H1 (cell line): ENCODE measurements around the gene POLR3H.

Experiments
- EGR1 ChIP-seq: IDR thresholded peaks from 2 replicates; pipeline ENCODE4 v1.6.1; 2011; ENCODE audit warnings: low read depth, low read length, borderline replicate concordance
- FOSL1 ChIP-seq: IDR thresholded peaks from 2 replicates; pipeline ENCODE4 v1.6.1; 2011; ENCODE audit warnings: mild to moderate bottlenecking, low read depth, low read length, moderate library complexity; ENCODE audit not compliant: insufficient read depth
- GABPA ChIP-seq: IDR thresholded peaks from 2 replicates; pipeline ENCODE4 v1.6.1; 2011; ENCODE audit warnings: mild to moderate bottlenecking, low read length, moderate library complexity, borderline replicate concordance; ENCODE audit not compliant: insufficient read depth
- NANOG ChIP-seq: IDR thresholded peaks from 2 replicates; pipeline ENCODE4 v1.6.1; 2011; ENCODE audit warnings: low read length, low read depth, mild to moderate bottlenecking, inconsistent platforms; ENCODE audit not compliant: insufficient read depth, poor library complexity, severe bottlenecking
- POLR2A ChIP-seq, 2 experiments: IDR thresholded peaks; 1 replicate in 1 of 2; 2 replicates in 1 of 2; pipeline ENCODE4 v1.6.1; 2011; ENCODE audit warnings: low read depth in 2 of 2, low read length in 2 of 2, mild to moderate bottlenecking in 2 of 2; ENCODE audit errors: control extremely low read depth in 1 of 2
- POLR2AphosphoS5 ChIP-seq: IDR thresholded peaks from 2 replicates; pipeline ENCODE4 v1.6.1; 2011; ENCODE audit warnings: low read depth, low read length
- RAD21 ChIP-seq, 2 experiments: IDR thresholded peaks in 1 of 2; conservative IDR thresholded peaks in 1 of 2; 2 replicates each; pipeline ENCODE4 v1.6.1; 2011; ENCODE audit warnings: low read depth in 2 of 2, low read length in 2 of 2, improper control_type of control experiment in 1 of 2, inconsistent platforms in 1 of 2, mild to moderate bottlenecking in 1 of 2, moderate library complexity in 1 of 2
- TF ChIP-seq, protein P1 (sequence below), 3 experiments: IDR thresholded peaks; 1 replicate in 2 of 3; 2 replicates in 1 of 3; pipeline versions ENCODE4 v1.5.1 to v1.6.1; 2011; ENCODE audit warnings: low read length in 3 of 3, mild to moderate bottlenecking in 3 of 3, inconsistent platforms in 2 of 3, low read depth in 1 of 3, moderate library complexity in 1 of 3; ENCODE audit not compliant: insufficient read depth in 1 of 3; ENCODE audit errors: control extremely low read depth in 1 of 3

DNA sequence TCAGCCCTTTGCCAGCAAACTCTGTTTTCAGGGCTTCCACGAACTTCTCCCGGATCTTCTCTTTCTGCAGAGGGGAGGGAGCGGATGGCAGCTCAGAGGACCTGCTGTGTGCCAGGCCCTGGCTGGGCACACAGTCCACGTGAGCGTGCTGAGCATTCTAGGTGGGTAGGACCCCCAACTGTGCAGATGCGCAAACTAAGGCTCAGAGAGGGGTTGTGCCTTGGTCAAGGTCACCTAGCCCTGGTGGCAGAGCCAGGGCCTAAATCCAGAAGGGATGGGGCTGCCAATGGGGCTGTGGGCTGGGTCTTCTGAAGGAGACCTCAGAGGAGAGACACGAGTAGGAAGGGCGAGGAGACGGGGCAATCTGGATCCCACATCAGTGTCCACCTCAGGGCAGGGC, 34.5 kb upstream of the POLR3H start:
- TF ChIP-seq NANOG (no peak), POLR2A (IDR thresholded peaks at IDR 0.05; ENCODE audit: control extremely low read depth in 1 of 2, low read depth in 2 of 2, low read length in 2 of 2) (no peak), RAD21 (IDR thresholded peaks at IDR 0.05 in 1 of 2, conservative IDR thresholded peaks at IDR 0.05 in 1 of 2; ENCODE audit: low read depth in 2 of 2, low read length in 2 of 2) (no peak), GABPA (no peak), POLR2AphosphoS5 (no peak), FOSL1 (no peak), EGR1 (no peak)
- TF ChIP-seq, protein P1, sequence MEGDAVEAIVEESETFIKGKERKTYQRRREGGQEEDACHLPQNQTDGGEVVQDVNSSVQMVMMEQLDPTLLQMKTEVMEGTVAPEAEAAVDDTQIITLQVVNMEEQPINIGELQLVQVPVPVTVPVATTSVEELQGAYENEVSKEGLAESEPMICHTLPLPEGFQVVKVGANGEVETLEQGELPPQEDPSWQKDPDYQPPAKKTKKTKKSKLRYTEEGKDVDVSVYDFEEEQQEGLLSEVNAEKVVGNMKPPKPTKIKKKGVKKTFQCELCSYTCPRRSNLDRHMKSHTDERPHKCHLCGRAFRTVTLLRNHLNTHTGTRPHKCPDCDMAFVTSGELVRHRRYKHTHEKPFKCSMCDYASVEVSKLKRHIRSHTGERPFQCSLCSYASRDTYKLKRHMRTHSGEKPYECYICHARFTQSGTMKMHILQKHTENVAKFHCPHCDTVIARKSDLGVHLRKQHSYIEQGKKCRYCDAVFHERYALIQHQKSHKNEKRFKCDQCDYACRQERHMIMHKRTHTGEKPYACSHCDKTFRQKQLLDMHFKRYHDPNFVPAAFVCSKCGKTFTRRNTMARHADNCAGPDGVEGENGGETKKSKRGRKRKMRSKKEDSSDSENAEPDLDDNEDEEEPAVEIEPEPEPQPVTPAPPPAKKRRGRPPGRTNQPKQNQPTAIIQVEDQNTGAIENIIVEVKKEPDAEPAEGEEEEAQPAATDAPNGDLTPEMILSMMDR (IDR thresholded peaks at IDR 0.05; ENCODE audit: control extremely low read depth in 1 of 3, insufficient read depth in 1 of 3, low read depth in 1 of 3, low read length in 3 of 3) = no peak
